GM19455 (cell line): ENCODE measurements around the gene TENM4.

Experiments used
- ATAC-seq: cut with Tn5 transposase; IDR thresholded peaks from one replicate; pipeline ENCODE4 v1.9.1; 2021; ENCODE audit not compliant: unreplicated experiment

TENM4 gene

GRCh38 chr11:79035881-79036280 is 404.9 kb downstream of the TENM4 start:
- ATAC-seq: no peak

GRCh38 chr11:79033833-79034232 is 407.0 kb downstream of the TENM4 start:
- ATAC-seq: no peak

- ATAC-seq: no peak
Measured at GRCh38 chr11:79030448-79030847, 410.4 kb downstream of the TENM4 start.

GRCh38 chr11:79028225-79028624 is 412.6 kb downstream of the TENM4 start:
- ATAC-seq: no peak

GRCh38 chr11:79026803-79027445 is 413.9 kb downstream of the TENM4 start:
- ATAC-seq: peak; percentile 73

GRCh38 chr11:79025622-79026021 is 415.2 kb downstream of the TENM4 start:
- ATAC-seq: no peak

- no peak for ATAC-seq
Measured at GRCh38 chr11:79025097-79025496, 415.7 kb downstream of the TENM4 start.

- no peak for ATAC-seq
Measured at GRCh38 chr11:79022265-79022664, 418.6 kb downstream of the TENM4 start.

GRCh38 chr11:79021601-79022000 is 419.2 kb downstream of the TENM4 start:
- no peak for ATAC-seq

GRCh38 chr11:79019975-79020374 is 420.9 kb downstream of the TENM4 start:
- no peak for ATAC-seq

- no peak for ATAC-seq
Measured at GRCh38 chr11:79019277-79019676, 421.6 kb downstream of the TENM4 start.

- no peak for ATAC-seq
Measured at GRCh38 chr11:79018371-79018849, 422.4 kb downstream of the TENM4 start.

- ATAC-seq: no peak
Measured at GRCh38 chr11:79017811-79018210, 423.0 kb downstream of the TENM4 start.

- ATAC-seq: no peak
Measured at GRCh38 chr11:79013509-79013908, 427.3 kb downstream of the TENM4 start.

- ATAC-seq: no peak
Measured at GRCh38 chr11:79011357-79011756, 429.5 kb downstream of the TENM4 start.

- no peak for ATAC-seq
Measured at GRCh38 chr11:79007771-79008402, 432.9 kb downstream of the TENM4 start.

- ATAC-seq: no peak
Measured at GRCh38 chr11:79006854-79007253, 434.0 kb downstream of the TENM4 start.

- no peak for ATAC-seq
Measured at GRCh38 chr11:78996007-78996406, 444.8 kb downstream of the TENM4 start.

- no peak for ATAC-seq
Measured at GRCh38 chr11:78995171-78995570, 445.7 kb downstream of the TENM4 start.

GRCh38 chr11:78993802-78994430 is 446.9 kb downstream of the TENM4 start:
- no peak for ATAC-seq

- ATAC-seq: no peak
Measured at GRCh38 chr11:78991681-78992080, 449.1 kb downstream of the TENM4 start.

GRCh38 chr11:78990261-78990660 is 450.6 kb downstream of the TENM4 start:
- no peak for ATAC-seq
